Panc1 (cell line): ENCODE results near the gene TDRD15.

ENCODE experiments used
- CTCF ChIP-seq: fragments of 450-650 bp; IDR thresholded peaks from 2 replicates; pipeline ENCODE4 v1.5.1; 2017; ENCODE audit warnings: mild to moderate bottlenecking
- POLR2AphosphoS5 ChIP-seq: IDR thresholded peaks from 2 replicates; pipeline ENCODE4 v1.6.1; 2012; ENCODE audit warnings: mild to moderate bottlenecking, low read depth, low read length, moderate library complexity
- REST ChIP-seq, 2 experiments: IDR thresholded peaks; 2 replicates each; pipeline ENCODE4 v1.6.1; 2011 to 2012; ENCODE audit warnings: low read depth in 2 of 2, control low read depth in 1 of 2, low read length in 1 of 2, mild to moderate bottlenecking in 1 of 2, moderate library complexity in 1 of 2; ENCODE audit not compliant: insufficient read depth in 1 of 2
- SIN3A ChIP-seq: IDR thresholded peaks from 2 replicates; pipeline ENCODE4 v1.6.1; 2012; ENCODE audit warnings: low read depth, mild to moderate bottlenecking, low read length, moderate library complexity, borderline replicate concordance; ENCODE audit not compliant: insufficient read depth
- TCF7L2 ChIP-seq: IDR thresholded peaks from 2 replicates; pipeline ENCODE4 v1.6.1; 2011; ENCODE audit warnings: mild to moderate bottlenecking, low read depth, low read length, inconsistent platforms

- peak; percentile 21; the same call in 1 of the 2 replicates for TF ChIP-seq CTCF
- TF ChIP-seq POLR2AphosphoS5: no peak
- TF ChIP-seq TCF7L2: no peak
- TF ChIP-seq REST (IDR thresholded peaks at IDR 0.05; ENCODE audit: insufficient read depth in 1 of 2, low read depth in 2 of 2, low read length in 1 of 2): no peak
- TF ChIP-seq SIN3A: no peak
Observed at GRCh38 chr2:21175895-21176646, 52.3 kb downstream of the TDRD15 start.
